Aorta (tissue), 5 donors: ENCODE measurements around the gene ABCC11. TPM values are rescaled to one million over a fixed set of nuclear protein-coding genes. Genes with fewer than 3 reads are reported as not detected.

ENCODE experiments used
- ATAC-seq: fragments of 200-7000 bp; cut with Tn5 transposase; one replicate; pipeline ENCODE4 v1.9.1; 2022; ENCODE audit warnings: moderate library complexity; ENCODE audit not compliant: low FRiP score
- DNase-seq, 2 donors: peaks; one replicate each; pipeline ENCODE4 v3.0.0-alpha.2; 2020
- H3K27ac ChIP-seq, 2 donors: one replicate each; pipeline ENCODE4 v1.5.1; 2013; ENCODE audit warnings: low read length in 2 of 2, mild to moderate bottlenecking in 2 of 2, moderate library complexity in 2 of 2, control low read depth in 1 of 2, inconsistent platforms in 1 of 2, low read depth in 1 of 2
- H3K27me3 ChIP-seq, 2 donors: one replicate each; pipeline ENCODE4 v1.6.1; 2013; ENCODE audit warnings: control low read depth in 1 of 2, low read length in 1 of 2, mild to moderate bottlenecking in 1 of 2, moderate library complexity in 1 of 2; ENCODE audit not compliant: insufficient read depth in 2 of 2, control insufficient read depth in 1 of 2
- H3K36me3 ChIP-seq, 2 donors: one replicate each; pipeline ENCODE4 v1.6.1; 2013; ENCODE audit warnings: control low read depth in 1 of 2, low read length in 1 of 2, mild to moderate bottlenecking in 1 of 2; ENCODE audit not compliant: insufficient read depth in 2 of 2, control insufficient read depth in 1 of 2
- H3K4me1 ChIP-seq, 2 donors: one replicate each; pipeline ENCODE4 v1.6.1; 2013; ENCODE audit warnings: low read length in 2 of 2, control low read depth in 1 of 2, mild to moderate bottlenecking in 1 of 2, moderate library complexity in 1 of 2; ENCODE audit not compliant: insufficient read depth in 2 of 2, control insufficient read depth in 1 of 2
- H3K4me3 ChIP-seq, 2 donors: one replicate each; pipeline ENCODE4 v1.5.1; 2013; ENCODE audit warnings: low read length in 2 of 2, control low read depth in 1 of 2, mild to moderate bottlenecking in 1 of 2
- H3K9me3 ChIP-seq: one replicate; pipeline ENCODE4 v1.6.1; 2013; ENCODE audit warnings: mild to moderate bottlenecking, low read length; ENCODE audit not compliant: control insufficient read depth
- WGBS, 2 donors: extraction: QIAGEN DNeasy Blood & Tissue Kit; methylation state at CpG; one replicate each; pipeline ENCODE4 v1.1.7; 2013; 5-methylcytosine and 5-hydroxymethylcytosine counted together
- intact Hi-C, 2 donors: fragments of 100-400 bp; cut with DNase I; formaldehyde crosslinking; loops; one replicate each; pipeline versions ENCODE4 v1.14.2 to v1.15.0; 2022
- polyA plus RNA-seq, 2 donors: library from polyadenylated mRNA; stranded (reverse); fragments of 200-250 nt; gene quantifications; one replicate each; pipeline ENCODE4 v1.2.3, GENCODE V29; 2013
- total RNA-seq, 2 donors: library from RNA; stranded (reverse); fragmentation: NEBNext Ultra II Directional; extraction: Animal tissue kit (Norgen Biotek cat#: 25700); gene quantifications; one replicate each; pipeline ENCODE4 v1.2.1, GENCODE V29; 2021
- donor health status: healthy with polysubstance abuse.
- donor health status: Bipolar disorder and iron deficiency.
- donor health status: DM: no; HTN: no; CAD: no.
- donor health status: DM: no; HTN: no; CAD: no.
- donor health status: DM: yes; HTN: yes; CAD: no.

Gene ABCC11
- total and polyA plus RNA-seq, 4 donors, result 0.13 TPM; not detected in 3

GRCh38 chr16:48204825-48205151 is 42.6 kb downstream of the ABCC11 start:
- ATAC-seq, result no peak
- intact Hi-C loops, result no loop called here

GRCh38 chr16:48203974-48204824 is 43.1 kb downstream of the ABCC11 start:
- intact Hi-C loops, result no loop called here
- Histone ChIP-seq H3K4me1 (no peaks in the 10 kb centered on the region), H3K27ac (no peak overlapping the region), H3K36me3 (no peaks in the 10 kb centered on the region), H3K27me3 (no peaks in the 10 kb centered on the region), H3K9me3 (no peaks in the 10 kb centered on the region), H3K4me3 (no peak overlapping the region)
- ATAC-seq, result no peak
- DNase-seq, result no peak
- 83 to 87% methylated on average over 8 of the region's 8 CpGs for WGBS, 2 donors

More at GRCh38 chr16:48204825-48205151, 42.6 kb downstream of the ABCC11 start:
- Histone ChIP-seq H3K4me1 (no peaks in the 10 kb centered on the region), H3K4me3 (no peak overlapping the region), H3K27ac (no peak overlapping the region), H3K27me3 (no peaks in the 10 kb centered on the region), H3K9me3 (no peaks in the 10 kb centered on the region), H3K36me3 (no peaks in the 10 kb centered on the region)
- 70 to 74% methylated on average over 6 of the region's 6 CpGs for WGBS, 2 donors
- DNase-seq, result no peak

GRCh38 chr16:48201515-48202201 is 45.7 kb downstream of the ABCC11 start:
- intact Hi-C loops, result no loop called here
- 72 to 76% methylated on average over 6 of the region's 6 CpGs for WGBS, 2 donors
- no peaks in the 10 kb centered on the region for H3K36me3 ChIP-seq
- no peaks in the 10 kb centered on the region for H3K9me3 ChIP-seq
- no peak overlapping the region for H3K27ac ChIP-seq
- no peak overlapping the region for H3K4me3 ChIP-seq
- H3K27me3 ChIP-seq, result no peaks in the 10 kb centered on the region
- no peak for ATAC-seq
- no peaks in the 10 kb centered on the region for H3K4me1 ChIP-seq
- DNase-seq, result no peak

GRCh38 chr16:48197294-48197693 is 50.0 kb downstream of the ABCC11 start:
- Histone ChIP-seq H3K27ac (no peak overlapping the region), H3K4me3 (no peak overlapping the region), H3K9me3 (no peaks in the 10 kb centered on the region), H3K27me3 (no peaks in the 10 kb centered on the region), H3K36me3 (no peaks in the 10 kb centered on the region), H3K4me1 (no peaks in the 10 kb centered on the region)
- intact Hi-C loops, result no loop called here
- DNase-seq, result no peak
- ATAC-seq, result no peak
- WGBS, 2 donors, result 76 to 80% methylated on average over 3 of the region's 3 CpGs

- 39 to 44% methylated on average over 5 of the region's 5 CpGs for whole genome bisulfite sequencing, 2 donors
- no peaks in the 10 kb centered on the region for H3K9me3 ChIP-seq
- DNase-seq, result no peak
- ATAC-seq, result no peak
- H3K27me3 ChIP-seq, result no peaks in the 10 kb centered on the region
- no peaks in the 10 kb centered on the region for H3K4me1 ChIP-seq
- no peaks in the 10 kb centered on the region for H3K36me3 ChIP-seq
- no peak overlapping the region for H3K4me3 ChIP-seq
- H3K27ac ChIP-seq, result no peak overlapping the region
- intact Hi-C loops, result no loop called here
Observed at GRCh38 chr16:48194828-48195556, 52.3 kb downstream of the ABCC11 start.

- intact Hi-C loops, result no loop called here
- 88 to 89% methylated on average over 7 of the region's 7 CpGs for WGBS, 2 donors
- Histone ChIP-seq H3K9me3 (no peaks in the 10 kb centered on the region), H3K4me1 (no peaks in the 10 kb centered on the region), H3K27ac (no peak overlapping the region), H3K27me3 (no peaks in the 10 kb centered on the region), H3K4me3 (no peak overlapping the region), H3K36me3 (no peaks in the 10 kb centered on the region)
- DNase-seq, result no peak
- no peak for ATAC-seq
Observed at GRCh38 chr16:48193846-48194245, 53.5 kb downstream of the ABCC11 start.

GRCh38 chr16:48188449-48189102 is 58.8 kb downstream of the ABCC11 start:
- WGBS, 2 donors, result 84 to 88% methylated on average over 6 of the region's 6 CpGs
- ATAC-seq, result no peak
- intact Hi-C loops, result no loop called here
- Histone ChIP-seq H3K9me3 (no peaks in the 10 kb centered on the region), H3K27ac (no peak overlapping the region), H3K4me3 (no peak overlapping the region), H3K27me3 (no peaks in the 10 kb centered on the region), H3K36me3 (no peaks in the 10 kb centered on the region), H3K4me1 (no peaks in the 10 kb centered on the region)
- no peak for DNase-seq

GRCh38 chr16:48187779-48188178 is 59.6 kb downstream of the ABCC11 start:
- DNase-seq (no peak), ATAC-seq (no peak)
- Histone ChIP-seq H3K4me1 (no peaks in the 10 kb centered on the region), H3K36me3 (no peaks in the 10 kb centered on the region), H3K27me3 (no peaks in the 10 kb centered on the region), H3K9me3 (no peaks in the 10 kb centered on the region), H3K27ac (no peak overlapping the region), H3K4me3 (no peak overlapping the region)
- WGBS, 2 donors, result 81 to 83% methylated on average over 4 of the region's 4 CpGs
- intact Hi-C loops, result no loop called here
